ENCODE data around the gene CHST12.
"Not testable (repeated sequence)": the region's sequence is repeated elsewhere in the genome, so short reads cannot be mapped to it uniquely, and the experiment has no call there.

Gene CHST12

DNA sequence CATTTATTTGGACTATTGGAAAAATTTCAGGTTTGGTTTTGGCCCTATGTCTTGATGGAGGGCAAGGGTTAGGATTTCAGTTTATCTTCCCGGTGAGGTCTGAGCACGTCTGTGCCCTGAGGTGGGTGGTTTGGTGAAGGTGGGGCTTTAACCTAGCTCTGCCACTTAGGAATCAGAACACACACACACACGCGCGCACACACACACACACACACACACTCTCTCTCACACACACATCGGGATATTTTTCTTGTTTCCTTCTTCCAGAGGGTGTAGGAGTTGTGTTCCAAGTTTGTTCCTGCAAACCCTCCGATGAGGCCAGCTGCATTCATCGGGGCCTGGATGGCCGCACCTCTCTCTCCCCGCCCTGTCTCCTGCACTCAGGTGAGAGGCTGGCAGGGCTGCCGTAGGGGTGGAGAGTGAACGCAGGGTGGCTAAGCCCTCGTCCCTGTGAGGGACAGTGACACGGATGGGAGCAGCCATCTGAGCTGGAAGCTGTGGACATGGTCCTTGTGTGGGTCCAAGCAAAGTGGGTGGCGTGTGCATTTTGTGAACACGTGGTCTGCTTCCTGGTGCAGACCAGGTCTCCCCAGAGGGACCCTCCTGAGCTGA lies 34.2 kb downstream of the CHST12 start:
- DNase-seq: no peak

DNA sequence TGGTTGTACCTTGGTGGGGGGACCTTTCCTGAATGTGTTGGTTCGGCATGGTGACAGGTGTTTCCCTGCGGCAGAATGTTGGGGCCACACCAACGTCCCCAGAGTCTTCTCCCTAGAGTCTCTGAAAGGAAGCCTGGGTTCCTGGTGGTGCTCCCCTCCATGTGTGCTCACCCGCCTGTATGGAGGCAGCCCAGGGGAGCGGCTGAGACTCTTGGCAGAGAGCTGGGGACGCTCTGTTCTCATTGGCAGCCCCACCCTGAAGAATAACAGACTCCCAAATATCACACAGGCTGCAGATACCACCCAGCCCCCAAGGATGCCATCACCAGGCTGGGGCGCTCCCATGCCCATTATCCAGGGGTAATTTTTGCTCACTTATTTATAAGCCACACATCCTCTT lies 34.8 kb downstream of the CHST12 start:
- no peak for DNase-seq

DNA sequence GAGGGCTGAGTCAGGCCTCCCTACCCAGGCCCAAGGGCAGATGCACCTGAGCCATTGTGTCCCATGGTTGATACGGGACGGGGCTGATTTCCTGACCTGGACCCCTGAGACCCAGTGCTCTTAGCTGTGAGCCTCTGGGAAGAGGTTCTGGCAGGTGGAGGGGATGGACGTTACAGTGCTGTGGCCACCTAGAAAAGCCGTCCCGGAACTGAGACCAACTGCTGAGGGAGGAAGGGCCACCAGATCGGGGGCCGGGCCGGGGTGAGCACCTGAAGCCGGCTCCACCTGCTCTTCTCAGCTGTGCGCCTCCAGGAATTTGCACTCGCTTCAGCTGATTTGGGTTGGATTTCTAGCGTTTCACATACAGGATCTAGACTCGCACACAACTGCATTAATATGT lies 35.4 kb downstream of the CHST12 start:
- no peak for DNase-seq

DNA sequence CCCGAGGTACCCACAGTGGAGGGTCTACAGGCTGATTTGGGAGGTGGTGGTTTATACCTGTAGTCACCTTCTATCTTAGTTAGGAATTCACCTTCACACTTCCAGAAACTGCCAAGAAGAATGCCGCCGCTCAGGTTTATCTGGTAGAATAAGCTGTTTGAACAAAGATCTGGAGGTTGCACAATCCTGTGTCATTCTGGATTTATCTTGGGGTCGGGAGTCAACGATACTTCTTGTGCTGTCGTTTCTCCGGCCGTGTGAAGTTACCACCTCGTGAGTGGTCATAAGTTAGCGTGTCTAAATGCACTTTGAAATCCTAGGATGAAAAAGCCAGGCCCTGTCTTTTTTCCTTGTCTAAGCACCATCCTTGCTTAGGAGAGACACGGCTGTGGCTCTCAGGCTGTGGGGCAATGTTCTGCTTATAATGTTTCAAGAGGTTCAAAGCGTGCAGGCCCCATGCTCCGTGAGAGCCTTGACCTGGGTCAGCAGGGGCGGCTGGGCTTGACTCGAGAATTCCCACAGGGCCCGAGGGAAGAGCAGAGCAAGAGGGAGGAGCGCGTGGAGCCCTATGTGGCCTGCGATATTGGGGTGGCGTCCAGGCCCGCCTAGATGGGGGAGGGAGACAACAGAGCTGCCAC lies 37.3 kb downstream of the CHST12 start:
- DNase-seq: no peak

DNA sequence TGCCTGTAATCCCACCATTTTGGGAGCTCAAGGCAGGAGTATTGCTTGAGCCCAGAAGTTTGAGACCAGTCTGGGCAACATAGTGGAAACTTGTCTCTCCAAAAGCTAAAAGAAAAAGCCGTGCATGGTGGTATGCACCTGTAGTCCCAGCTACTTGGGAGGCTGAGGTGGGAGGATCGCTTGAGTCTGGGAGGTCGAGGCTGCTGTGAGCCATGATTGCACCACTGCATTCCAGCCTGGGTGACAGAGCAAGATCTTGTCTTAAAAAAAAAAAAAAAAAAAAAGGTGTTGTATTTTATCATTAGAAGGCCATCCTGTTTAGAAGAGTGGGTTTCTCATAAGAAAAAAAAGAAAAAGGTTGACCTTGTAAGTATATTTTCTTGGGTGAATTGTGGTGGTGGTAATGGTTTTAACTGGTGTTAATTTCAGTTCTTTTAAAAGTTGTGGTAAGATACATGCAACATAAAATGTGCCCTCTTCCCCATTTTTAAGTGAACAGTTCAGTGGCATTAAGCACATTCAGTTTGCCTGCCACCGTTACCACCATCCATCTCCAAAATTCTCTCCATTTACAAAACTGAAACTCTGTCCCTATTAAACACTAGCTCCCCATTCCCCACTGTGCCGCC lies 38.1 kb downstream of the CHST12 start:
- no peak for DNase-seq

DNA sequence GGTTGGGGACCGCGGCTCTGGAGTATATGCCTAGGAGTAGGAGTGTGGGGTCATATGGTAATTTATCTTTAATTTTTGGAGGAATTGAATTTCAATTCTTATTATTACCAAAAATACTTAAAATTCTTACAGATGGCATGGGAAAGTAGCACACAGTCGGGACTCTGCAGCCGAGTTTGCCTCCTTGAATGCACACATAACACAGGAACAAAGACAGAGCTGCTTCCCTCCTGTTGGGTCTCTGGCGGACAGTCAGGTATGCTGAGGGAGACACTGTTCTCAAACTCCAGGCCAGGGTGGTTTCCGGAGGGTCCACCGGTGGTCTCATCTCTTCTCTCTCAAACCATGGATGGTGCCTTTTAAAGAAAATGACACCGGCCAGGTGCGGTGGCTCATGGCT lies 40.1 kb downstream of the CHST12 start:
- DNase-seq: no peak

DNA sequence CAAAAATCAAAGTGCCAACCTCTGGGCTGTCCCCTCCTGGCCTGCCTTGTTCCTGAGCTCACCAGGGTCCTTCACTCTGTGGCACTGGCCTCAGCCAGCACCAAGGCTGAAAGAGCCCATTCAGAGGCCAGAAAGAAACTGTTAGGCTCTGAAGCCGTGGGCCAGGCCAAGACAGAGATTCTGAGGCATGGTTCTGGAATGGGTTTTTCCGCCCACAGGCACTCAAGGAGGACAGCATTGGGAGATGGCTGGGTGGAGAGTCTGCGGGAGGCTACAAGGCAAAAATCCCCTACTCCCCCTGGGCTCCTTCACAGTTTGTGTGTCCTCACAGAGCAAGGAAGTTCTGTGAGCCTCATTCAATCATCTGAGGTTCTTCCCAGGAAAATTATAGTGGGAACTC lies 41.1 kb downstream of the CHST12 start:
- no peak for DNase-seq

DNA sequence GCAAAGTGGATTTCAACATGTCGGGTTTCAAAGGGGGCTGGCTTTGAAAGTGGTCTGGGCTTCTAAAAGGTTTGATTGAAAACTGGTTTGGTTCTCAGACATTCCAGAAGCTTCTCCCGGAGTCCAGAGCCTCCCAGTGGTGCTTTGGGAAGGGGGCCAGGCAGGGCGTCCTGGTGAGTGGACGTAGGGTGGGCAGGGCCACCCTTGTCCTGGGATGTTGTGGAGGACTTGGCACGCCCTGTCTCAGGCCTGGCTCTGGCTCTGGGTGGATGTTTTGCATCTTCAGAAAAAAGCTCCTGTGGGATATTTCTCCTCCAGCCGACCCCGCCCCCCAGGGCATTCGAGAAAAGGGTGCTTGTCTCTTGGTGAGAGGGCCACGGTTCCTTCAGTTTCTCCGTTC lies 41.6 kb downstream of the CHST12 start:
- DNase-seq: no peak

DNA sequence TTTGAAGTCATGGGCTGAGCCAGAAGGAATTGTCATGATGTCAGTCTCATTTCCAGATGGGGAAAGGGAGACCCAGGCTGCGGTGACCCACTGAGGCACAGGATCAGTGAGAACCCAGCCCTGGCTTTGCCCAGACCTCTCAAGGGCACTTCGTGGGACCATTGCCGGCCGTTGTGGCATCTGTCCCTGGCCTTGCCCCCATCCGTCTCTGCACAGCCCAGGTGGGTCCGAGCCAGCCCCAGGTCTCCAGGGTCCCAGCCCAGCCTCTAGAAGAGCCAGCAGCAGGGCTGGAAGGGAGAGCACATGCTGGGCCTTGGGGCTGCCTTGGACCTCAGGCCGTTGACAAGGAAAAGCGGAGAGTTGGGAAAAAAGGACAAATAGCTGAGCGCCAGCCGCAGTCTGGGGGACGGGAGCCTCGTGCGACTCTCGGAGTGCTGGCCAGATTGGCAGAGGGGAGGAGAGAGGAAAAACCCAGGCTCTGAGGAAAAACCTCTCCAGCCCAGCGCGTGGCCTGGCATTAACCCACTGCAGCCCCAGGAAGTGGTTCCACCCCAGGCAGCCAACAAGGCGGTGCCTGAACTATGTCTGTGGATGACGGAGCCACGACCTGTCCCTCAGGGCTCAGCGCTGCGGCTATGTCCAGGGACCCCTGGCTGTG lies 42.6 kb downstream of the CHST12 start:
- no peak for DNase-seq

DNA sequence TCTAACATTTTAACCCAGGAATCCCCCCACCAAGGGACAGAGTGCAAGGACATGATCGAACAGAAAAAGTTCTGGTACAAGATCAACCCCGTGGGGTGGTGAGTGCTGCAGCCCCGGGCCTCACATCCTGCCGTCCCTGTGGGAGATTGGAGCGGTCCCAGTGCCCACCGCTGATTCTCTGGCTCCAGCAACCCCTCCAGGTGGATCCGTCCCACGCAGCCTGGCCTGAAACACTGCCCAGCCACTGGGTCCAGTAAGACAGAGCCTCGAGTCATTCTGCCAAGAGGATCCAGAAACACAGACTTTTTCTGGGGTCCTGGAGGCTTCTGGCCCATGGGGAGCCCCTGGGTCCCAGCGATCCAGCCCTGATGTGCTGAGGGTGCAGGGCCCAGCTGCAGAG lies 43.3 kb downstream of the CHST12 start:
- DNase-seq: no peak

DNA sequence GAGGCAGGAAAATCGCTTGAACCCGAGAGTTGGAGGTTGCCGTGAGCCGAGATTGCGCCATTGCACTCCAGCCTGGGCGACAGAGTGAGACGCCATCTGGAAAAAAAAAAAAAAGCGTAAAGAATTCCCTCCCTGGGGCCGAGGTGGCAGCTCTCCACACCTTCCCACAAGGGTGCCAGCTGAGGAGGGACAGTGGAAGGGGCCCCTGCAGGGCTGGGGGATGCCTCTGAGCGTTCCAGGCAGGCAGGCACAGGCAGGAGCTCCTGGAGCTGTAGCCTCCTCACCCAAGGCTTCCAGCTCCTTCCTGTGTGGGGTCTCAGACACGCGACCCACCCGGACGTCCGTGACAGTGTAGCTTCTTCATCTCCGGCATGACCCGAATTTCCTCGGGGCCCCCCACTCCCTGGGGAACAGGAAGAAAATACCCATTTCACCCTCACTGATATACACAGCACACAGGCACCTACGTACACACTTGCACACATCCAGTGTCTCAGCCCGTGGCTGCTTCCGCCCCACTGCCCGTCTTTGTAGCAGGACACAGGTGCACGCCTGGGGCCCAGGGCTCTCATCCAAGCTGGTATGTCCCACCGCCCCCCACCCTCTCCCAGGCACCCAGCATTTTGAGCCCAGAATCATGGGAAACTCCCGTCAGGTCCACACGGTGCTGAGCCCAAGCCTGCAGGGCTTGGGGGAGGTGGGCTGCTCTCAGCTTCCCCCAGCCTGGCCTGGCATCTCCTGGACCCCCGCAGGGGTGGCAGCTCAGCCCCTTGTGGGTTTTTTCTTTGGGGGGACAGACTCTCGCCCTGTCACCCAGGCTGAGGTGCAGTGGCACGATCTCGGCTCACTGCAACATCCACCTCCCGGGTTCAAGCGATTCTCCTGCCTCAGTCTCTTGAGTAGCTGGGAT lies 47.0 kb downstream of the CHST12 start:
- DNase-seq: no peak

DNA sequence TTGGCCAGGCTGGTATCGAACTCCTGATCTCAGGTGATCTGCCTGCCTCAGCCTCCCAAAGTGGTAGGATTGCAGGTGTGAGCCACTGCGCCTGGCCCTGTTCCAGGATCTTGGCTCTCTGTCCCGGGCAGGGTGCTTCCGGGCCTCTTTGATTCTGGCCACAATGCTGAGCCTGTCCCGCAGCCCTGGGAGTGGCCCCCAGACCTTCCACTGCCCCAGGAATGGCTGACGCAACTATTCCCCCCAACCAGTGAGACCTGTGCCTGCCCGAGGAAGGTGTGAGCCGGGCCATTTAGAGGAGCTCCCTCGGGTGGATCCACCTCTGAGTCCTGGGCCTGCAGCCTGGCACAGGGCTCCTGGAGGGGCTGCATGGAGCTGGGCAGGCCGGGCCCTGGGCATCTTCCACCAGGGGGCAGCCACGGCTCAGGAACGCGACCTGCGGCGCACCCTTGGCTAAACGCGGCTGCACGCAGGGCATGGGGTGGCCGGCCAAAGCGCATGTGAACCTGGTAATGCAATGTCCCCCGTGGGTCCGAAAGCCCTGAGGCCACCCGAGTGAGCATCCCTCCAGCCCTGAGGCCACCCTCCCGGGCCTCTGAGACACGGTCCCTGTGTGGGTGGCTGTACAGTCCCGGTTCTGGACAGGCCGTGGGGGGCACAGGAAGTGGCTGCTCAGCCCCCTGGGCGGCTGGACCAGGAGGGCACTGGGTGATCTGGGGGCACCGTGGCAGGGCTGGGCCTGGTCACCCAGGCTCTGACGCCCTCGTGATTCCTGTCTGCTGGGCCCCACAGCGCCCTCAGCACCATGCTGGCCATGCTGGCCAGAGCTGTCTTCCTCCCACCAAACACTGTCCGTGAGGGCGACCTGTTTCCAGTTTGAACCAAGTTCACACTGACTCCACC lies 48.0 kb downstream of the CHST12 start:
- peak; percentile 72 to 74 for DNase-seq

DNA sequence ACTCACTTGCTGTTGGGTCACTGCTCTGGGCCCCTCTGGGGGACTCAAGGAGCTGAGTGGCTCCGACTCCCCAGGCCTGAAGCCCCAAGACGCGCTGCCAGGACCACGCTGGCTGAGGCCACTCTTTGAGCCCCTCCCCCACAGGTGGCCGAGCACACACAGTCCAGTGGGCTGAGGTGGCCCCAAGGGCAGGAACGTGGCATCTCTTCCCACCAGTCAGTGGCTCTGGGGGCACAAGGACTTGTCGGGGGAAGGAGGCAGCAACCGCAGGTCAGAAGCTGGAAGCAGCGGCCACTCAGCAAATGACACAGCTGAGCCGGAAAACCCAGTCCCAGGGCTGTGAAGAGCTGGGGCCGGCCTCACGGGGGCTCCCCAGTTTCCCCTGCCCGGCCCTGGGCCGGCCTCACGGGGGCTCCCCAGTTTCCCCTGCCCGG lies 48.7 kb downstream of the CHST12 start:
- peak in 1 of 2 donors; percentile 16 for DNase-seq

DNA sequence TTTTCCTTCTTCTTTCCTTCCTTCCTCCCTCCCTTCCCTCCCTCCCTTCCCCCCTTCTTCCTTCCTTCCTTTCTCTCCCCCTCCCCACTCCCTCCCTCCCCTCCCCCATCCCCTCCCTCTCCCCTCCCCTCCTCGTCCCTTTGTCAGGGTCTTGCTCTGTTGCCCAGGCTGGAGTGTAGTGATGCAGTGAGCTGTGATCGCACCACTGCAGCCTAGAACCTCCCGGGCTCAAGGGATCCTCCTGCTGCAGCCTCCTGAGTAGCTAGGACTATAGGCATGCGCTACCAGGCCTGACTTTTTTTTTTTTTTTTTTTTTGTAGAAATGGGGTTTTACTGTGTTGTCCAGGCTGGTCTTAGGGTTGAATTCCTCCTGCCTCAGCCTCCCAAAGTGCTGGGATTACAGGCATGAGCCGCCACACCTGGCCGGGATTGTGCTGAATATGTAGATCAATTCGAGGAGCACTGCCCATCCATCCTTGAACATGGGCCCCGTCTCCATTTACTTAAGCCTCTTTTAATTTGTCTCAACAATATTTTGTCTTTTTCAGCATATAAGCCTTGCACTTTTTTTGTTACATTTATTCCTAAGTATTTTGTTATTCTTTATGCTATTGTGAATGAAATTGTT lies 49.3 kb downstream of the CHST12 start:
- DNase-seq: no peak

DNA sequence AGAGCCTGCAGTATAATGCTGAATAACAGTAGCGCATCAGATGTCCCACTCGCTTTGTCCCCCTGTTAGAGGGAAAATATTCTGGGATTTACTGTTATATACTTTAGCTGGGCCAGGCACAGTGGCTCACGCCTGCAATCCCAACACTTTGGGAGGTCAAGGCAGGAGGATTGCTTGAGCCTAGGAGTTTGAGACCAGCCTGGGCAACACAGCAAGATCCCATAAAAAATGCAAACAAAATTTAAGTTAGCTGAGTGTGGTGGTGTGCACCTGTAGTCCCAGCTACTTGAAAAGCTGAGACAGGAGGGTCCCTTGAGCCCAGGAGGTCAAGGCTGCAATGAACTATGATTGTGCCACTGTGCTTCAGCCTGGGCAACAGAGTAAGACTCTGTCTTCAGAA lies 50.4 kb downstream of the CHST12 start:
- DNase-seq: not testable (repeated sequence)

DNA sequence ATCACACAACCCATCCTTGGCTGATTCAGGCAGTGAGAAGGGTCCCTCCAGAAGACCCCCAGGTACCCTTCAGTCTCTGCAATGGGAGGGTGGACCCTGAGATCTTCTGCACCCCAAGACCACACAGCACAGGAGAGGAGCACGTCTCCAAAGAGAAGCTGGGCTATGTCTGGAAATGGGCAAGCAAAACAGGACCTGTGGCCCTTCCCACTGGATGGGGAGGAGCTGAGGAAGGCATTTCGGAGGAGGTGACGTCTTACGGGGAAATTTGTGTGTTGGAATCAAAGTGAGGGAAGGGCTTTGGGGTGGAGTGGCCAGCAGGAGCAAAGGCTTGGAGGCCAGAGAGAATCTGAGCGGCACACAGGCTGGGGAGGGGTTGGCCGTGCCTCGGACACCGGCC lies 56.3 kb downstream of the CHST12 start:
- no peak for DNase-seq

DNA sequence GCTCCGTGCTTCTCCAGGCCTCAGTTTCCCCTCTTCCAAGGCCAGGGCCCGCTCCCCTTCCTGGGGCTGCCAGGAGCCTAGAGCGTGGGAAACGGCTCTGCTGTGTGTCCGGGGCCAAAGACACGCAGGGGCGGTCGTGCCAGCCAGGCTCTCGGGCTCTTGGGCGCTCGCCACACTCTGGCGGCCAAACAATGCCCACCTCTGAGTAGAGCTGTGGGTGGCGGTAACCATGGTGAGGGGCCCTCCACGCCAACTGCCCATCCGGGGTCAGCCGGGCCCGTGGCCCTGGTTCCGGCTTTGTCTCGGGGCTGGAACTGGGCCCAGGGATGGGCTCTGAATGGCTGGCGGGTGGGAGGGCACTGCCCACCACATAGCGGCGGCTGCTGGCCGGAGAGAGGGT lies 56.8 kb downstream of the CHST12 start:
- no peak for DNase-seq

DNA sequence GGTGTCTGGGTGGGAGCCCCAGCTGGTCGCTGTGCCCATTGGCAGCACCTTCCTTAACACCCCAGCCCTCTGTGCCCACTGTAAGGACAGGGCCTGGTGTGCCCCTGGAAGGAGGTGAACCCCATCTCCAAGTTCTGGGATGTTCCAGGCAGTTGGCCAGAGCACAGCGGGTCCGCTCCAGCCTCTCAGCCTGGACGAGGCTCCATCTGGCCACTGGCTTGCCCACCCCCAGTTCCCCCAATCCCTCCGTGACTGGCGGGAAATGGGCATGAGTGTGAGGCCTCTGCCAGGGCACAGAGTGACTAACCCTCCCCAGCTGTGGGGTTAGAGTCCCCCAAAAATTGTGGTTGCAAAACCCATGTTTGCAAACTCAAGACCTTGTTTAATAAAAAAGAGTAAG lies 57.2 kb downstream of the CHST12 start:
- no peak for DNase-seq

DNA sequence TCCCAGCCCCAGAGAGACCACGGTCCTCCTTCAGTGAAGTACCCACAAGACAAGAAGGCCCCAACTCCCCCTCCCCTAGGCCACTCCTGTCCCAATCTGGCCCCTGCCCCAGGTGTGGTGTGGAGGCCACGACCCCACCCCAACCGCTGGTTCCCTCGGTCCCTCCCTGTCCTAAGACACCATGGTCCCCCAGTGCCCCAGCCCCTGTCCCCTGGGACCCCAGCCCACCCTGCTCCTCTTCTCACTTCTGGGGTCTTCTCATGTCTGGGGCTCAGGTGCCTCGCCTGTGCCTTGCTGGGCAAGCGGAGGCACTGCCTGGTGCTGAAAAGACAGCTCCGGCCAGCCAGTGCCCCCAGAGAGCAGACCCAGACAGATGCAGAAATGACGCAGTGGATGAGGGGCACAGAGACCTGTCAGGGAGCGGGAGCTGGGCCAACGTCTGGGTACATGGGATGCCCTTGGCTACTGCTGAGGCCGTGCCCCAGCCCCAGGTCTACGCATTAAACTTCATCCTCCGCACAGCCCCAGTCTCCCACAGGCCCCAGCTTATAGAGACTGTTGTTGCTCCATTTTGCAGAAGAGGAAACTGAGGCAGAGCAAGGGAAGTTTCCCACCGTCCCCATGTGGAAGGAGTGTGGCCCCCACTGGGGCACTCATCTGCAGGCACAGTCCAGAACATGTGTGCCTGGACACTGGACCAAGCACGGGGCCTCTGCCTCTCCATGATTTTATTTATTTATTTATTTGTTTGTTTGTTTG lies 58.0 kb downstream of the CHST12 start:
- no peak for DNase-seq

DNA sequence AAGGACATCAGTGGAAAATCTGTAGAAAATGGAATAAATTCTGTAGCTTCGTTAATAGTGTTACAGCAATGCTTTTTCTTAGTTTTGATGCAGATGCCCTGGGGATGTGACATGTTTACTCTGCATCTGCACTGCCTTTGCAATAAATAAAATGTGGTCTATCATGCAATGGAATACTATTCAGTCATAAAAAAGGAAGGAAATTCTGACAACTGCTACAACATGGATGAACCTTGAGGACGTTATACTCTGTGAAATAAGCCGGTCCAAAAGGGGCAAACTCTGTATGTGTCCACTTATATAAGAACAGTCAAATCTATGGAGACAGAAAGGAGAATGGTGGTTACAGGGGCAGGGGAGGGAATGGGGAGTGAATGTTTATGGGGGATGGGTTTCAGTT lies 59.3 kb downstream of the CHST12 start:
- DNase-seq: no peak

DNA sequence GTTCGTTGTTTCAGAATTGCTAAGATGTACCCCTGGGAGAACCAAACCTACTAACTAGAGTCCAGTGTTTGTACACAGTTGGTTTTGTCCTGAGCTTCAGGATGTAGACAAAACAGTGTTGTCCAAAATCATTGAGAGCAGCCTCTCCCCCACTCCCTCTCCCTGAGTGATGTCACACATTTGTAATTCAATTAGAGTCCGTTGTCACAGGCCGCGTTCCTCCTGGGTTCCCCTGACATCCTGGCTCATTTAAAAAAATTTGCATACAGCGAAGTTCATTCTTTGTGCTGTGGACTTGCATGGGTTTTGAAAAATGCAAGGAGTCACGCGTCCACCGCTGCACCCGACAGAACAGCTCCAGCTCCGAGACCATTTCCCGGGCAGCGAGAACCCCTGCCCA lies 62.5 kb downstream of the CHST12 start:
- DNase-seq: no peak

Measured in CD4-positive, alpha-beta T cell treated with Interleukin-4 for 1 hour (primary cell).